ENCODE results near the gene TEKT1.

DNA sequence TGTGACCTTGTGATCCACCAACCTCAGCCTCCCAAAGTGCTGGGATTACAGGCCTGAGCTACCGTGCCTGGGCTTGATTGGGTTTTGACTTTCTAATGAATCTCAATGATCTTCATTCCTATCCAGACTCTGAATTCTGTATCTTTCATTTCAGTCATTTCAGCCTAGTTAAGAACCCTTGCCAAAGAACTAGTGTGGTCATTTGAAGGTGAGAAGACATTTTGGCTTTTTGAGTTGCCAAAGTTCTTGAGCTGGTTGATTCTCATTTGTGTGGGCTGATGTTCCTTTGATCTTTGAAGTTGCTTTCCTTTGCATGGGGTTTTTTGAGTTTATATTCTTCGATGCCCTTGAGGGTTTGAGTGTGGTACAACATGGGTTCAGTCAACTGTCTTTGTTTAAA, 30.6 kb upstream of the TEKT1 start:
- TF ChIP-seq, protein P1, sequence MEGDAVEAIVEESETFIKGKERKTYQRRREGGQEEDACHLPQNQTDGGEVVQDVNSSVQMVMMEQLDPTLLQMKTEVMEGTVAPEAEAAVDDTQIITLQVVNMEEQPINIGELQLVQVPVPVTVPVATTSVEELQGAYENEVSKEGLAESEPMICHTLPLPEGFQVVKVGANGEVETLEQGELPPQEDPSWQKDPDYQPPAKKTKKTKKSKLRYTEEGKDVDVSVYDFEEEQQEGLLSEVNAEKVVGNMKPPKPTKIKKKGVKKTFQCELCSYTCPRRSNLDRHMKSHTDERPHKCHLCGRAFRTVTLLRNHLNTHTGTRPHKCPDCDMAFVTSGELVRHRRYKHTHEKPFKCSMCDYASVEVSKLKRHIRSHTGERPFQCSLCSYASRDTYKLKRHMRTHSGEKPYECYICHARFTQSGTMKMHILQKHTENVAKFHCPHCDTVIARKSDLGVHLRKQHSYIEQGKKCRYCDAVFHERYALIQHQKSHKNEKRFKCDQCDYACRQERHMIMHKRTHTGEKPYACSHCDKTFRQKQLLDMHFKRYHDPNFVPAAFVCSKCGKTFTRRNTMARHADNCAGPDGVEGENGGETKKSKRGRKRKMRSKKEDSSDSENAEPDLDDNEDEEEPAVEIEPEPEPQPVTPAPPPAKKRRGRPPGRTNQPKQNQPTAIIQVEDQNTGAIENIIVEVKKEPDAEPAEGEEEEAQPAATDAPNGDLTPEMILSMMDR (tag by site-specific recombination; IDR thresholded peaks at IDR 0.05), result no peak
- TF ChIP-seq KLF16 (tag by site-specific recombination; IDR thresholded peaks at IDR 0.05), result no peak
- TF ChIP-seq, protein P2, sequence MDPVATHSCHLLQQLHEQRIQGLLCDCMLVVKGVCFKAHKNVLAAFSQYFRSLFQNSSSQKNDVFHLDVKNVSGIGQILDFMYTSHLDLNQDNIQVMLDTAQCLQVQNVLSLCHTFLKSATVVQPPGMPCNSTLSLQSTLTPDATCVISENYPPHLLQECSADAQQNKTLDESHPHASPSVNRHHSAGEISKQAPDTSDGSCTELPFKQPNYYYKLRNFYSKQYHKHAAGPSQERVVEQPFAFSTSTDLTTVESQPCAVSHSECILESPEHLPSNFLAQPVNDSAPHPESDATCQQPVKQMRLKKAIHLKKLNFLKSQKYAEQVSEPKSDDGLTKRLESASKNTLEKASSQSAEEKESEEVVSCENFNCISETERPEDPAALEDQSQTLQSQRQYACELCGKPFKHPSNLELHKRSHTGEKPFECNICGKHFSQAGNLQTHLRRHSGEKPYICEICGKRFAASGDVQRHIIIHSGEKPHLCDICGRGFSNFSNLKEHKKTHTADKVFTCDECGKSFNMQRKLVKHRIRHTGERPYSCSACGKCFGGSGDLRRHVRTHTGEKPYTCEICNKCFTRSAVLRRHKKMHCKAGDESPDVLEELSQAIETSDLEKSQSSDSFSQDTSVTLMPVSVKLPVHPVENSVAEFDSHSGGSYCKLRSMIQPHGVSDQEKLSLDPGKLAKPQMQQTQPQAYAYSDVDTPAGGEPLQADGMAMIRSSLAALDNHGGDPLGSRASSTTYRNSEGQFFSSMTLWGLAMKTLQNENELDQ (tag by site-specific recombination; IDR thresholded peaks at IDR 0.05; ENCODE audit: low read depth), result no peak
- TF ChIP-seq ZNF423 (tag by site-specific recombination; IDR thresholded peaks at IDR 0.05), result no peak
- TF ChIP-seq ZNF701 (tag by site-specific recombination; IDR thresholded peaks at IDR 0.05), result no peak
- TF ChIP-seq, protein P3, sequence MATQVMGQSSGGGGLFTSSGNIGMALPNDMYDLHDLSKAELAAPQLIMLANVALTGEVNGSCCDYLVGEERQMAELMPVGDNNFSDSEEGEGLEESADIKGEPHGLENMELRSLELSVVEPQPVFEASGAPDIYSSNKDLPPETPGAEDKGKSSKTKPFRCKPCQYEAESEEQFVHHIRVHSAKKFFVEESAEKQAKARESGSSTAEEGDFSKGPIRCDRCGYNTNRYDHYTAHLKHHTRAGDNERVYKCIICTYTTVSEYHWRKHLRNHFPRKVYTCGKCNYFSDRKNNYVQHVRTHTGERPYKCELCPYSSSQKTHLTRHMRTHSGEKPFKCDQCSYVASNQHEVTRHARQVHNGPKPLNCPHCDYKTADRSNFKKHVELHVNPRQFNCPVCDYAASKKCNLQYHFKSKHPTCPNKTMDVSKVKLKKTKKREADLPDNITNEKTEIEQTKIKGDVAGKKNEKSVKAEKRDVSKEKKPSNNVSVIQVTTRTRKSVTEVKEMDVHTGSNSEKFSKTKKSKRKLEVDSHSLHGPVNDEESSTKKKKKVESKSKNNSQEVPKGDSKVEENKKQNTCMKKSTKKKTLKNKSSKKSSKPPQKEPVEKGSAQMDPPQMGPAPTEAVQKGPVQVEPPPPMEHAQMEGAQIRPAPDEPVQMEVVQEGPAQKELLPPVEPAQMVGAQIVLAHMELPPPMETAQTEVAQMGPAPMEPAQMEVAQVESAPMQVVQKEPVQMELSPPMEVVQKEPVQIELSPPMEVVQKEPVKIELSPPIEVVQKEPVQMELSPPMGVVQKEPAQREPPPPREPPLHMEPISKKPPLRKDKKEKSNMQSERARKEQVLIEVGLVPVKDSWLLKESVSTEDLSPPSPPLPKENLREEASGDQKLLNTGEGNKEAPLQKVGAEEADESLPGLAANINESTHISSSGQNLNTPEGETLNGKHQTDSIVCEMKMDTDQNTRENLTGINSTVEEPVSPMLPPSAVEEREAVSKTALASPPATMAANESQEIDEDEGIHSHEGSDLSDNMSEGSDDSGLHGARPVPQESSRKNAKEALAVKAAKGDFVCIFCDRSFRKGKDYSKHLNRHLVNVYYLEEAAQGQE (tag by site-specific recombination; IDR thresholded peaks at IDR 0.05), result no peak
- TF ChIP-seq, protein P4, sequence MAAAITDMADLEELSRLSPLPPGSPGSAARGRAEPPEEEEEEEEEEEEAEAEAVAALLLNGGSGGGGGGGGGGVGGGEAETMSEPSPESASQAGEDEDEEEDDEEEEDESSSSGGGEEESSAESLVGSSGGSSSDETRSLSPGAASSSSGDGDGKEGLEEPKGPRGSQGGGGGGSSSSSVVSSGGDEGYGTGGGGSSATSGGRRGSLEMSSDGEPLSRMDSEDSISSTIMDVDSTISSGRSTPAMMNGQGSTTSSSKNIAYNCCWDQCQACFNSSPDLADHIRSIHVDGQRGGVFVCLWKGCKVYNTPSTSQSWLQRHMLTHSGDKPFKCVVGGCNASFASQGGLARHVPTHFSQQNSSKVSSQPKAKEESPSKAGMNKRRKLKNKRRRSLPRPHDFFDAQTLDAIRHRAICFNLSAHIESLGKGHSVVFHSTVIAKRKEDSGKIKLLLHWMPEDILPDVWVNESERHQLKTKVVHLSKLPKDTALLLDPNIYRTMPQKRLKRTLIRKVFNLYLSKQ (tag by site-specific recombination; IDR thresholded peaks at IDR 0.05; ENCODE audit: borderline replicate concordance), result no peak
- TF ChIP-seq OSR2 (tag by site-specific recombination; IDR thresholded peaks at IDR 0.05), result no peak
- no peak for TF ChIP-seq WT1 (tag by site-specific recombination; IDR thresholded peaks at IDR 0.05)
- TF ChIP-seq GLI4 (tag by site-specific recombination; IDR thresholded peaks at IDR 0.05), result no peak
- no peak for TF ChIP-seq SALL2 (tag by site-specific recombination; IDR thresholded peaks at IDR 0.05; ENCODE audit: borderline replicate concordance)
- no peak for TF ChIP-seq ZNF776 (tag by site-specific recombination; IDR thresholded peaks at IDR 0.05; ENCODE audit: borderline replicate concordance)
- TF ChIP-seq, protein P5, sequence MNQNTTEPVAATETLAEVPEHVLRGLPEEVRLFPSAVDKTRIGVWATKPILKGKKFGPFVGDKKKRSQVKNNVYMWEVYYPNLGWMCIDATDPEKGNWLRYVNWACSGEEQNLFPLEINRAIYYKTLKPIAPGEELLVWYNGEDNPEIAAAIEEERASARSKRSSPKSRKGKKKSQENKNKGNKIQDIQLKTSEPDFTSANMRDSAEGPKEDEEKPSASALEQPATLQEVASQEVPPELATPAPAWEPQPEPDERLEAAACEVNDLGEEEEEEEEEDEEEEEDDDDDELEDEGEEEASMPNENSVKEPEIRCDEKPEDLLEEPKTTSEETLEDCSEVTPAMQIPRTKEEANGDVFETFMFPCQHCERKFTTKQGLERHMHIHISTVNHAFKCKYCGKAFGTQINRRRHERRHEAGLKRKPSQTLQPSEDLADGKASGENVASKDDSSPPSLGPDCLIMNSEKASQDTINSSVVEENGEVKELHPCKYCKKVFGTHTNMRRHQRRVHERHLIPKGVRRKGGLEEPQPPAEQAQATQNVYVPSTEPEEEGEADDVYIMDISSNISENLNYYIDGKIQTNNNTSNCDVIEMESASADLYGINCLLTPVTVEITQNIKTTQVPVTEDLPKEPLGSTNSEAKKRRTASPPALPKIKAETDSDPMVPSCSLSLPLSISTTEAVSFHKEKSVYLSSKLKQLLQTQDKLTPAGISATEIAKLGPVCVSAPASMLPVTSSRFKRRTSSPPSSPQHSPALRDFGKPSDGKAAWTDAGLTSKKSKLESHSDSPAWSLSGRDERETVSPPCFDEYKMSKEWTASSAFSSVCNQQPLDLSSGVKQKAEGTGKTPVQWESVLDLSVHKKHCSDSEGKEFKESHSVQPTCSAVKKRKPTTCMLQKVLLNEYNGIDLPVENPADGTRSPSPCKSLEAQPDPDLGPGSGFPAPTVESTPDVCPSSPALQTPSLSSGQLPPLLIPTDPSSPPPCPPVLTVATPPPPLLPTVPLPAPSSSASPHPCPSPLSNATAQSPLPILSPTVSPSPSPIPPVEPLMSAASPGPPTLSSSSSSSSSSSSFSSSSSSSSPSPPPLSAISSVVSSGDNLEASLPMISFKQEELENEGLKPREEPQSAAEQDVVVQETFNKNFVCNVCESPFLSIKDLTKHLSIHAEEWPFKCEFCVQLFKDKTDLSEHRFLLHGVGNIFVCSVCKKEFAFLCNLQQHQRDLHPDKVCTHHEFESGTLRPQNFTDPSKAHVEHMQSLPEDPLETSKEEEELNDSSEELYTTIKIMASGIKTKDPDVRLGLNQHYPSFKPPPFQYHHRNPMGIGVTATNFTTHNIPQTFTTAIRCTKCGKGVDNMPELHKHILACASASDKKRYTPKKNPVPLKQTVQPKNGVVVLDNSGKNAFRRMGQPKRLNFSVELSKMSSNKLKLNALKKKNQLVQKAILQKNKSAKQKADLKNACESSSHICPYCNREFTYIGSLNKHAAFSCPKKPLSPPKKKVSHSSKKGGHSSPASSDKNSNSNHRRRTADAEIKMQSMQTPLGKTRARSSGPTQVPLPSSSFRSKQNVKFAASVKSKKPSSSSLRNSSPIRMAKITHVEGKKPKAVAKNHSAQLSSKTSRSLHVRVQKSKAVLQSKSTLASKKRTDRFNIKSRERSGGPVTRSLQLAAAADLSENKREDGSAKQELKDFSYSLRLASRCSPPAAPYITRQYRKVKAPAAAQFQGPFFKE (tag by site-specific recombination; IDR thresholded peaks at IDR 0.05; ENCODE audit: borderline replicate concordance), result no peak

Data from HEK293 (cell line).